ENCODE results near the gene CFAP99. TPM values are rescaled to one million over a fixed set of nuclear protein-coding genes. Genes with fewer than 3 reads are reported as not detected.

CFAP99 gene
- total and polyA plus RNA-seq, 9 of the 15 experiments (the other 6 are each of a cell fraction or from before 2014, with no cell fraction given): 0.07 to 0.18 (median 0.09) TPM; not detected in 6

DNA sequence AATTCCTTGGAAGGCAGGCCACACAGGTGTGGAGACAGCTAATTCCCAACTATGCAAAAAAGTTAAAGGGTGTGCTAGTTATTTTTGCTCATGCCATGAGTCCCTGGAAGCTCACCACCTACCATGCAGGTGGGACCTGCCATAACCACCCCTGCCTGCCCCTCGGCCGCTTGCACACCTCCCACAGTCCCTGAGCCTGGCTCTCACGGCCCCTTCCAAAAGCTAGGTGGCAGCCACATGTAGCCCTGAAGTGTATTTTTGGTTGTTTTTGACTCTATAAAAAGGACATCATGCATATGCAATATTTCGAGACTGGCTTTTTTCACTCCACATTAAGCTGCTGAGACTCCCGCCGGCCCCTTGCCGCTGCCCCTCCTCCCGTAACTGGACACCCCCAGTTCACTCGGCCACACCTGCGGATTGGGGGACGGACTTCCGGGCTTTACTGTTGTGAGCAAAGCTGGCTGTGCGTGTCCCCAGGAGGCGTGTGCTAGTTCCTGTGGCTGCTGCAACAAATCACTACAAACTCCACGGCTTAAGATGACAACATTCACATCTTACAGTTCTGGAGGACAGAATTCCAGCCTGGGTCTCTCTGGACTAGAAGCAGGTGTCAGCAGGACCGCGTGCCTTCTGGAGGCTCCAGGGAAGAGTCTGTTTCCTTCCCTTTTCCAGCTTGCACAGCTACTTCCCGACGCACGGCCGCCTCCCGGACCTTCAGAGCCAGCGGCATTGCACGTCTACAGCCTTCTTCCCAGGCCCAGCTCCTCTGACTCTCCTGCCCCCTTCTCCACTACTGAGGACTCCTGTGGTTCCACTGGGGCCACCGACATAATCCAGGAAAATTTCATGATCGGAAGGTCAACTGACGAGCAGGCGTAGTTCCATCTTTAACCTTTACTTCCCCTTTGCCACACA lies 25.1 kb upstream of the CFAP99 start (continued):
- TF ChIP-seq, protein P1, sequence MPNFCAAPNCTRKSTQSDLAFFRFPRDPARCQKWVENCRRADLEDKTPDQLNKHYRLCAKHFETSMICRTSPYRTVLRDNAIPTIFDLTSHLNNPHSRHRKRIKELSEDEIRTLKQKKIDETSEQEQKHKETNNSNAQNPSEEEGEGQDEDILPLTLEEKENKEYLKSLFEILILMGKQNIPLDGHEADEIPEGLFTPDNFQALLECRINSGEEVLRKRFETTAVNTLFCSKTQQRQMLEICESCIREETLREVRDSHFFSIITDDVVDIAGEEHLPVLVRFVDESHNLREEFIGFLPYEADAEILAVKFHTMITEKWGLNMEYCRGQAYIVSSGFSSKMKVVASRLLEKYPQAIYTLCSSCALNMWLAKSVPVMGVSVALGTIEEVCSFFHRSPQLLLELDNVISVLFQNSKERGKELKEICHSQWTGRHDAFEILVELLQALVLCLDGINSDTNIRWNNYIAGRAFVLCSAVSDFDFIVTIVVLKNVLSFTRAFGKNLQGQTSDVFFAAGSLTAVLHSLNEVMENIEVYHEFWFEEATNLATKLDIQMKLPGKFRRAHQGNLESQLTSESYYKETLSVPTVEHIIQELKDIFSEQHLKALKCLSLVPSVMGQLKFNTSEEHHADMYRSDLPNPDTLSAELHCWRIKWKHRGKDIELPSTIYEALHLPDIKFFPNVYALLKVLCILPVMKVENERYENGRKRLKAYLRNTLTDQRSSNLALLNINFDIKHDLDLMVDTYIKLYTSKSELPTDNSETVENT (CRISPR knock-in tag; IDR thresholded peaks at IDR 0.05): no peak
- TF ChIP-seq CSDE1 (IDR thresholded peaks at IDR 0.05) (no peak), TRIM28 (IDR thresholded peaks at IDR 0.05) (no peak), ZNF23 (CRISPR knock-in tag; IDR thresholded peaks at IDR 0.05) (no peak), YY1 (IDR thresholded peaks at IDR 0.05; ENCODE audit: borderline replicate concordance in 1 of 3, control insufficient read depth in 1 of 3, extremely low read depth in 1 of 3, insufficient read depth in 3 of 3, insufficient read length in 1 of 3, insufficient replicate concordance in 2 of 3, low read depth in 1 of 3, low read length in 2 of 3) (no peak), PCBP1 (IDR thresholded peaks at IDR 0.05; ENCODE audit: low read depth, low read length, poor library complexity, severe bottlenecking) (no peak), TRIM24 (IDR thresholded peaks at IDR 0.05) (no peak), ZNF785 (CRISPR knock-in tag; IDR thresholded peaks at IDR 0.05) (no peak), RCOR1 (IDR thresholded peaks at IDR 0.05; ENCODE audit: borderline replicate concordance in 1 of 2, low read depth in 2 of 2, low read length in 2 of 2) (peak in 1 of 2 experiments; percentile 59; a peak in 1 of 4 replicates), ETV5 (CRISPR knock-in tag; IDR thresholded peaks at IDR 0.05; ENCODE audit: low read depth) (peak; percentile 45; the same call in 1 of the 2 replicates), ELF1 (tag; IDR thresholded peaks at IDR 0.05) (peak; percentile 82), ZNF143 (CRISPR knock-in tag; IDR thresholded peaks at IDR 0.05) (no peak), ZNF449 (CRISPR knock-in tag; IDR thresholded peaks at IDR 0.05) (no peak), BRF1 (IDR thresholded peaks at IDR 0.05; ENCODE audit: borderline replicate concordance, extremely low read depth, insufficient read length) (no peak), BACH1 (tag; IDR thresholded peaks at IDR 0.05) (no peak), ZC3H8 (IDR thresholded peaks at IDR 0.05) (no peak), ZBED1 (IDR thresholded peaks at IDR 0.05) (0 out of 2 replicates have a peak, but pooled peaks have one; percentile 36), MAZ (CRISPR knock-in tag; conservative IDR thresholded peaks at IDR 0.05 in 1 of 2, IDR thresholded peaks at IDR 0.05 in 1 of 2) (peak in 1 of 2 experiments; percentile 21; a peak in 1 of 4 replicates)
- TF ChIP-seq, protein P2, sequence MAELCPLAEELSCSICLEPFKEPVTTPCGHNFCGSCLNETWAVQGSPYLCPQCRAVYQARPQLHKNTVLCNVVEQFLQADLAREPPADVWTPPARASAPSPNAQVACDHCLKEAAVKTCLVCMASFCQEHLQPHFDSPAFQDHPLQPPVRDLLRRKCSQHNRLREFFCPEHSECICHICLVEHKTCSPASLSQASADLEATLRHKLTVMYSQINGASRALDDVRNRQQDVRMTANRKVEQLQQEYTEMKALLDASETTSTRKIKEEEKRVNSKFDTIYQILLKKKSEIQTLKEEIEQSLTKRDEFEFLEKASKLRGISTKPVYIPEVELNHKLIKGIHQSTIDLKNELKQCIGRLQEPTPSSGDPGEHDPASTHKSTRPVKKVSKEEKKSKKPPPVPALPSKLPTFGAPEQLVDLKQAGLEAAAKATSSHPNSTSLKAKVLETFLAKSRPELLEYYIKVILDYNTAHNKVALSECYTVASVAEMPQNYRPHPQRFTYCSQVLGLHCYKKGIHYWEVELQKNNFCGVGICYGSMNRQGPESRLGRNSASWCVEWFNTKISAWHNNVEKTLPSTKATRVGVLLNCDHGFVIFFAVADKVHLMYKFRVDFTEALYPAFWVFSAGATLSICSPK (IDR thresholded peaks at IDR 0.05; ENCODE audit: borderline replicate concordance): no peak
- TF ChIP-seq, protein P3, sequence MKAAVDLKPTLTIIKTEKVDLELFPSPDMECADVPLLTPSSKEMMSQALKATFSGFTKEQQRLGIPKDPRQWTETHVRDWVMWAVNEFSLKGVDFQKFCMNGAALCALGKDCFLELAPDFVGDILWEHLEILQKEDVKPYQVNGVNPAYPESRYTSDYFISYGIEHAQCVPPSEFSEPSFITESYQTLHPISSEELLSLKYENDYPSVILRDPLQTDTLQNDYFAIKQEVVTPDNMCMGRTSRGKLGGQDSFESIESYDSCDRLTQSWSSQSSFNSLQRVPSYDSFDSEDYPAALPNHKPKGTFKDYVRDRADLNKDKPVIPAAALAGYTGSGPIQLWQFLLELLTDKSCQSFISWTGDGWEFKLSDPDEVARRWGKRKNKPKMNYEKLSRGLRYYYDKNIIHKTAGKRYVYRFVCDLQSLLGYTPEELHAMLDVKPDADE (conservative IDR thresholded peaks at IDR 0.05; ENCODE audit: control insufficient read depth, low read depth, low read length): no peak

Measured in K562 (cell line).